Tibial nerve (tissue), 4 donors: ENCODE data around the gene RFNG.

Experiments used
- CTCF ChIP-seq, 5 experiments: fragments of 200-600 bp in 3 of 5; fragments of 450-650 bp in 2 of 5; sonication (generic) in 3 of 5; IDR thresholded peaks; one replicate each; pipeline ENCODE4 v1.5.1; 2016 to 2019; ENCODE audit warnings: antibody characterized with exemption in 5 of 5, mild to moderate bottlenecking in 3 of 5, moderate library complexity in 2 of 5
- EP300 ChIP-seq, 2 donors: sonication (generic); formaldehyde crosslinking; IDR thresholded peaks; one replicate each; pipeline ENCODE4 v1.6.1; 2017; ENCODE audit warnings: antibody characterized with exemption in 2 of 2, mild to moderate bottlenecking in 1 of 2
- POLR2A ChIP-seq, 2 donors: fragments of 450-650 bp; IDR thresholded peaks; one replicate each; pipeline ENCODE4 v1.6.1; 2017; ENCODE audit warnings: antibody characterized with exemption in 2 of 2, mild to moderate bottlenecking in 2 of 2, moderate library complexity in 2 of 2

GRCh38 chr17:82017612-82018151, 33.9 kb downstream of the RFNG start:
- no peak for TF ChIP-seq POLR2A (IDR thresholded peaks at IDR 0.05)
- TF ChIP-seq CTCF (IDR thresholded peaks at IDR 0.05), result no peak
- no peak for TF ChIP-seq EP300 (IDR thresholded peaks at IDR 0.05)
